ENCODE data around the gene SH2D3C. TPM values are rescaled to one million over a fixed set of nuclear protein-coding genes. Genes with fewer than 3 reads are reported as not detected.

SH2D3C gene
- total and polyA plus RNA-seq, 2 of the 8 experiments (the other 6 are each of a cell fraction or from before 2014, with no cell fraction given): 6.4 to 8.1 TPM

GRCh38 chr9:127788337-127789011, 10.0 kb upstream of the SH2D3C start:
- Histone ChIP-seq H3K23me2 (ENCODE audit: low read depth, low read length) (no peaks in the 10 kb centered on the region), H4K5ac (ENCODE audit: insufficient read length, low read depth, low read length) (no peak overlapping the region), H2BK15ac (ENCODE audit: low read length) (no peak overlapping the region), H3K4me1 (replicated peaks in 1 of 4; ENCODE audit: control insufficient read depth in 3 of 4, insufficient read depth in 4 of 4, low read length in 3 of 4) (peaks cover 0 to 4% (median under 1%) of the 10 kb centered on the region in 4 experiments; a peak in 2 of 7 replicates), H3K36me3 (ENCODE audit: control insufficient read depth in 2 of 4, insufficient read depth in 4 of 4, low read length in 3 of 4) (peaks cover 29 to 53% (median 45%) of the 10 kb centered on the region in 4 experiments), H3K79me1 (ENCODE audit: low read depth, low read length) (peaks cover 10% of the 10 kb centered on the region), H2BK12ac (ENCODE audit: low read depth, low read length) (no peak overlapping the region), H2AFZ (ENCODE audit: low read length) (no peak overlapping the region), H3K79me2 (ENCODE audit: control insufficient read depth in 1 of 2, insufficient read depth in 2 of 2, low read length in 2 of 2) (peaks cover 3 to 37% of the 10 kb centered on the region in 2 experiments; a peak in 2 of 4 replicates), H4K91ac (replicated peaks; ENCODE audit: insufficient read length, low read length) (no peak overlapping the region), H4K20me1 (replicated peaks in 1 of 2; ENCODE audit: control insufficient read depth in 1 of 2, insufficient read depth in 2 of 2, low read length in 2 of 2) (peaks cover 25 to 30% of the 10 kb centered on the region in 2 experiments), H3K27ac (ENCODE audit: low read depth, low read length) (no peak overlapping the region), H2BK20ac (ENCODE audit: low read length) (no peak overlapping the region), H3K9ac (replicated peaks in 1 of 4; ENCODE audit: extremely low read depth in 1 of 4, low read depth in 3 of 4, low read length in 3 of 4) (no peak overlapping the region), H2BK5ac (ENCODE audit: low read depth, low read length) (no peak overlapping the region), H3K56ac (replicated peaks; ENCODE audit: insufficient read length, low read depth, low read length) (no peak overlapping the region), H3K4ac (replicated peaks; ENCODE audit: insufficient read length, low read depth, low read length) (no peak overlapping the region), H3K14ac (ENCODE audit: insufficient read length) (no peak overlapping the region), H3K4me3 (ENCODE audit: extremely low read depth in 1 of 4, insufficient read depth in 2 of 4, low read depth in 3 of 4, low read length in 4 of 4) (no peak overlapping the region), H3K4me2 (ENCODE audit: insufficient read depth in 1 of 2, low read depth in 2 of 2, low read length in 2 of 2) (no peak overlapping the region; a peak in 1 of 4 replicates), H3K18ac (ENCODE audit: extremely low read depth, low read length) (no peak overlapping the region), H4K8ac (ENCODE audit: extremely low read depth, insufficient read depth, low read length) (peak overlapping the region; percentile 69), H3K23ac (ENCODE audit: insufficient read length) (no peak overlapping the region), H3K9me3 (ENCODE audit: insufficient read depth in 2 of 2, low read depth in 1 of 2, low read length in 1 of 2) (no peaks in the 10 kb centered on the region), H2BK120ac (replicated peaks; ENCODE audit: low read depth, low read length) (no peak overlapping the region), H3K27me3 (replicated peaks in 1 of 4; ENCODE audit: control insufficient read depth in 3 of 4, extremely low read depth in 1 of 4, insufficient read depth in 3 of 4, low read length in 3 of 4) (no peaks in the 10 kb centered on the region), H2AK5ac (ENCODE audit: low read depth, low read length) (no peak overlapping the region)
- POLR2A ChIA-PET (ENCODE audit: partially characterized antibody): interaction anchor here (0.9 to 10.2 kb wide), 7 partner anchors 13 to 82 kb away, joined by 4 to 140 read pairs (median 4); partner anchors contain the start of genes ENG and FPGS
- no peak for FAIRE-seq
- TF ChIP-seq YY1 (IDR thresholded peaks at IDR 0.05; ENCODE audit: low read depth, low read length): no peak
- no peak for TF ChIP-seq NANOG (IDR thresholded peaks at IDR 0.05; ENCODE audit: insufficient read depth, low read depth, low read length, poor library complexity, severe bottlenecking)
- TF ChIP-seq KDM4A (IDR thresholded peaks at IDR 0.05; ENCODE audit: low read depth, low read length, severe bottlenecking): no peak
- no peak for TF ChIP-seq EGR1 (IDR thresholded peaks at IDR 0.05; ENCODE audit: borderline replicate concordance, low read depth, low read length)
- TF ChIP-seq TCF12 (IDR thresholded peaks at IDR 0.05; ENCODE audit: low read depth, low read length): no peak
- TF ChIP-seq CTBP2 (IDR thresholded peaks at IDR 0.05; ENCODE audit: borderline replicate concordance, insufficient read depth, insufficient read length, low read length): no peak
- no peak for TF ChIP-seq CHD1 (IDR thresholded peaks at IDR 0.05; ENCODE audit: low read depth, low read length)
- no peak for TF ChIP-seq POLR2A (IDR thresholded peaks at IDR 0.05; ENCODE audit: control extremely low read depth in 1 of 2, low read depth in 2 of 2, low read length in 2 of 2)
- no peak for TF ChIP-seq SP1 (IDR thresholded peaks at IDR 0.05; ENCODE audit: low read depth, low read length)
- TF ChIP-seq, protein P1, sequence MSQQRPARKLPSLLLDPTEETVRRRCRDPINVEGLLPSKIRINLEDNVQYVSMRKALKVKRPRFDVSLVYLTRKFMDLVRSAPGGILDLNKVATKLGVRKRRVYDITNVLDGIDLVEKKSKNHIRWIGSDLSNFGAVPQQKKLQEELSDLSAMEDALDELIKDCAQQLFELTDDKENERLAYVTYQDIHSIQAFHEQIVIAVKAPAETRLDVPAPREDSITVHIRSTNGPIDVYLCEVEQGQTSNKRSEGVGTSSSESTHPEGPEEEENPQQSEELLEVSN (IDR thresholded peaks at IDR 0.05): no peak
- no peak for TF ChIP-seq TAF7 (optimal IDR thresholded peaks at IDR 0.05; ENCODE audit: borderline replicate concordance, low read depth, low read length)
- no peak for DNase-seq (ENCODE audit: low read depth in 1 of 2, low spot score in 2 of 2)
- CTCF ChIA-PET (ENCODE audit: partially characterized antibody): interaction anchor here (0.6 to 16.2 kb wide), 10 partner anchors 10 to 81 kb away, joined by 3 to 227 read pairs (median 5); no protein-coding TSS in a partner anchor
- 94% methylated on average over 23 of the region's 26 CpGs; no CpG with 5 or more reads in 1 of the 2 experiments for WGBS, 2 experiments (ENCODE audit: extremely low coverage in 1 of 2, insufficient coverage in 1 of 2, insufficient read length in 1 of 2, insufficient replicate concordance in 2 of 2, low coverage in 1 of 2, low lambda C conversion rate in 2 of 2, missing lambda C conversion rate in 1 of 2)
